ENCODE data around the gene RAMP1.
"Not testable (repeated sequence)": the region's sequence is repeated elsewhere in the genome, so short reads cannot be mapped to it uniquely, and the experiment has no call there.

The RAMP1 gene
- 0.50 to 4.6 (median 2.2) reads per million in 18 experiments for total RNA-seq

- DNase-seq, result peak in 1 of 2 donors; percentile 19
These were observed at the start of gene RAMP1 for GRCh38 chr2:237859533-237860272. Gene RAMP1 (plus strand): TSS chr2:237859623. CDS start chr2:237859676, 53 bp downstream.

- DNase-seq, result no peak
These were observed 43.8 kb upstream of the RAMP1 start for GRCh38 chr2:237815637-237816036.

- no peak for DNase-seq
These were observed 42.9 kb upstream of the RAMP1 start for GRCh38 chr2:237816531-237816930.

GRCh38 chr2:237818066-237818473 lies 41.4 kb upstream of the RAMP1 start:
- DNase-seq, result peak in 1 of 2 donors; percentile 15

GRCh38 chr2:237819231-237819630 lies 40.2 kb upstream of the RAMP1 start:
- peak; percentile 19 to 55 for DNase-seq

- no peak for DNase-seq
These were observed 39.0 kb upstream of the RAMP1 start for GRCh38 chr2:237820421-237820820.

GRCh38 chr2:237823544-237823943 lies 35.9 kb upstream of the RAMP1 start:
- DNase-seq, result no peak

GRCh38 chr2:237824085-237824484 lies 35.3 kb upstream of the RAMP1 start:
- no peak for DNase-seq

GRCh38 chr2:237827421-237827987 lies 31.9 kb upstream of the RAMP1 start:
- DNase-seq, result no peak

GRCh38 chr2:237830522-237830921 lies 28.9 kb upstream of the RAMP1 start:
- no peak for DNase-seq

GRCh38 chr2:237833546-237833945 lies 25.9 kb upstream of the RAMP1 start:
- no peak for DNase-seq

- DNase-seq, result no peak
These were observed 24.1 kb upstream of the RAMP1 start for GRCh38 chr2:237835372-237835771.

- DNase-seq, result no peak
These were observed 18.4 kb upstream of the RAMP1 start for GRCh38 chr2:237841051-237841450.

GRCh38 chr2:237848940-237849339 lies 10.5 kb upstream of the RAMP1 start:
- DNase-seq, result not testable (repeated sequence)

- DNase-seq, result no peak
These were observed 5.1 kb upstream of the RAMP1 start for GRCh38 chr2:237854295-237854694.

GRCh38 chr2:237857791-237858190 lies 1.6 kb upstream of the RAMP1 start:
- DNase-seq, result no peak

- peak; percentile 79 to 86 for DNase-seq
These were observed 935 bp upstream of the RAMP1 start for GRCh38 chr2:237858294-237859081.

- DNase-seq, result no peak
These were observed 365 bp upstream of the RAMP1 start for GRCh38 chr2:237859082-237859433.

- DNase-seq, result peak; percentile 19 to 26
These were observed 981 bp downstream of the RAMP1 start for GRCh38 chr2:237860273-237860935.

- no peak for DNase-seq
These were observed 2.6 kb downstream of the RAMP1 start for GRCh38 chr2:237861875-237862527.

- no peak for DNase-seq
These were observed 3.1 kb downstream of the RAMP1 start for GRCh38 chr2:237862528-237862895.

GRCh38 chr2:237863102-237863511 lies 3.7 kb downstream of the RAMP1 start:
- no peak for DNase-seq

Data from inflammatory macrophage (primary cell).